ENCODE results near the gene SNRK.

The SNRK gene

GRCh38 chr3:43319794-43320193 is 33.5 kb downstream of the SNRK start:
- TF ChIP-seq ZFX (IDR thresholded peaks at IDR 0.05; ENCODE audit: borderline replicate concordance) = no peak
- no peak for TF ChIP-seq CTCF (IDR thresholded peaks at IDR 0.05)
- H3K27ac ChIP-seq = no peak overlapping the region

DNA sequence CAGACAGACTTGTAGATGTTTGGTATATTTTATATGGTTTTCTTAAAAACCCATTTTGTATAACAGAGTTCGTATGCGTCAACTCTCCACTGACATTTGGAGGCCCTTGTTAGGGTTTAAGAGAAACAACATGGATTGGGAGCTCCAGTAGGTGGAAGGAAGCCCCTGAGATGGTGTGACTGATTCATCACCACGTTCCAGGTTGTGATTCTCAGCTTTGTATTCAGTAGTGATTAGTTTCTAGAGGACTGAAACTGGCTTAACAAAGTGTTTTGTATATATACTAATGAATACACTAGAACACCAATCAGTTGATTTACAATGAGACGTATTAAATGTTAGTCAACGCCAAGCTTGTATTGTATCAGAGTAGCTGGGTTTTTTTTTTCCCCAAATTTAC is 33.9 kb downstream of the SNRK start:
- TF ChIP-seq ZFX (IDR thresholded peaks at IDR 0.05; ENCODE audit: borderline replicate concordance) (no peak), CTCF (IDR thresholded peaks at IDR 0.05) (no peak)
- no peak overlapping the region for H3K27ac ChIP-seq

DNA sequence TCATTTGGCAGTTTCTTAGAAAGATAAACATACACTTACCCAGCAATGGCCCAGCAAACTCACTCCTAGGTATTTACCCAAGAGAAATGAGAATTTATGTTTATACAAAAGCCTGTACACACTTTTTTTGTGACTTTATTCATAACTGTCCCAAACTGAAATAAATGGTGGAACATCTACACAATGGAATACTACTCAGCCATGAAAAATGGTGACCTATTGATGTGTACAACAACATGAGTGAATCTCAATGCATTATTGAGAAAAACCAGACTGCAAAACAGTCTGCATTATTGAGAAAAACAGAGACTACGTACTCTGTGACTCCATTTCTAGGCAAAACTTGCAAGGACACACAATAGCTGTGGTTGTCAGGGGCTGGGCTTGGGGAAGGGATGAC is 37.2 kb downstream of the SNRK start:
- H3K27ac ChIP-seq = no peak overlapping the region
- TF ChIP-seq ZFX (IDR thresholded peaks at IDR 0.05; ENCODE audit: borderline replicate concordance) = no peak
- no peak for TF ChIP-seq CTCF (IDR thresholded peaks at IDR 0.05)

GRCh38 chr3:43326891-43327581 is 40.7 kb downstream of the SNRK start:
- TF ChIP-seq CTCF (IDR thresholded peaks at IDR 0.05) = no peak
- TF ChIP-seq ZFX (IDR thresholded peaks at IDR 0.05; ENCODE audit: borderline replicate concordance) = no peak
- no peak overlapping the region for H3K27ac ChIP-seq

GRCh38 chr3:43327582-43327979 is 41.2 kb downstream of the SNRK start:
- no peak for TF ChIP-seq ZFX (IDR thresholded peaks at IDR 0.05; ENCODE audit: borderline replicate concordance)
- TF ChIP-seq CTCF (IDR thresholded peaks at IDR 0.05) = no peak
- no peak overlapping the region for H3K27ac ChIP-seq

DNA sequence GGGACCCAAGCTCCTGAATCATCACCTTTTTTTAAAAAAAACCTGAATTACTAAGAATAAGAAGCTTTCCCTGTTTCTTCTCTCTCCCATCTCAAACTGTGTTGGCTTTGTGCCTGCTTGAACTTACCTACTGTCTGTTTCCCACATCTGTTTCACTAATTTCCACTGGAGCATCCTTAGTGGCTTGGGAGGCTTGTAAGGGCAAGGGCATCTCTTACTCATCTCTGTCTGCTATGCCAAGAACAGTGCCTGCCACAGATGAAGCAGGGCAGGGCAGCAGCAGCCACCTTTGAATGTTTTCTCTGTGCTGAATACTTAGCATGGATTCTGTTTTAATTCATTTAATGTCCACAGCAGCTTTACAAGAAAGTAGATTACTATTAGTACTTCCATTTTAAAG is 42.3 kb downstream of the SNRK start:
- no peak for TF ChIP-seq ZFX (IDR thresholded peaks at IDR 0.05; ENCODE audit: borderline replicate concordance)
- TF ChIP-seq CTCF (IDR thresholded peaks at IDR 0.05) = no peak
- H3K27ac ChIP-seq = no peak overlapping the region

GRCh38 chr3:43330981-43331380 is 44.6 kb downstream of the SNRK start:
- TF ChIP-seq CTCF (IDR thresholded peaks at IDR 0.05) (no peak), ZFX (IDR thresholded peaks at IDR 0.05; ENCODE audit: borderline replicate concordance) (no peak)
- H3K27ac ChIP-seq = no peak overlapping the region
